Astrocyte (in vitro differentiated cells and primary cell): ENCODE results near the gene ZC3H12A.

Source experiments
- CTCF ChIP-seq: IDR thresholded peaks from 2 replicates; pipeline ENCODE4 v1.5.1; 2011; ENCODE audit warnings: low read depth, mild to moderate bottlenecking, inconsistent platforms, low read length, moderate library complexity; ENCODE audit not compliant: insufficient read depth
- EZH2 ChIP-seq: IDR thresholded peaks from 2 replicates; pipeline ENCODE4 v1.6.1; 2012; ENCODE audit warnings: mild to moderate bottlenecking, low read length, inconsistent platforms; ENCODE audit not compliant: insufficient read depth

- no peak for TF ChIP-seq CTCF
- TF ChIP-seq EZH2, result no peak
These were observed 13.2 kb downstream of the ZC3H12A start for GRCh38 chr1:37487619-37487984.
